GM10266 (cell line): Measurements from ENCODE around the gene C16orf95.

Experiments
- DNase-seq: peaks from one replicate; pipeline ENCODE4 v3.0.0; 2012; ENCODE audit errors: extremely low spot score
- CTCF ChIP-seq: IDR thresholded peaks from 2 replicates; pipeline ENCODE4 v1.5.1; 2012; ENCODE audit warnings: mild to moderate bottlenecking, low read depth; ENCODE audit not compliant: control insufficient read depth, insufficient read depth; ENCODE audit errors: missing control alignments

C16orf95 gene

DNA sequence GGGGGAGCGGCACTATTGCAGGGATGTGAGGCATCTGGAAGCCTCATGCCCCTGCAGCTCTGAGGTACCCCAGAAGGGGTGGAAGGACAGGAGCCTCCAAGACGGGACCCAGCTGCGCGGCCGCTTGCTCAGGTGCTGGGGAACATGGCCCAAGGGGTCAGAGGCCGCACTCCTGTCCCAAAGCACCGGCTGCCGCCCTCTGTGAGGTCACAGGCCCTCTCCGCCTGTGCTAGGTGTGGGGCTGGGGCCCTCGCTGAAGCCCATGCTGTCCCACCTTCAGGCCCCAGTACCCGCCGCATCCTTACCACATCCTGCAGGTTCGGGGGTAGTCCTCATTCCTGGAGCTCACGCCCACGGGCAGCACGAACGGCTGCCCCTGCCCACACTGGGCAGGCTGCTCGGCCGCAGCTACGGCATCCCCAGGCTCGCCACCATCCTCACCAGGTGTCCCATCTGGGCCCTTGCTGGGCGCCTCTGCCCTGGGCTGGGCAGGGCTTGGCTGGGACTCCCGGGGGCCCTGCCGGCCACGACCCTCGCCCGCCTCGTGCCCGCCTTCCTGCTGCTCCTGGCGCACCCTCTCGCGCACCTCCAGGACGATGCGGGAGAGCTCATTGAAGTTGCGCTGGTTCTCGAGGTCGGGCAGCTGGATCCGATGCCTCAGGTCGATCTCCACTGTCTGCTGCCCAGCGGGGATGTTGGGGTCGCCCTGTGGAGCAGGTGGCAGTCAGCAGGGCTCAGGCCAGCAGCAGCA is 16.6 kb upstream of the C16orf95 start:
- DNase-seq, result no peak
- no peak for TF ChIP-seq CTCF

- TF ChIP-seq CTCF, result no peak
- no peak for DNase-seq
These were observed 15.9 kb upstream of the C16orf95 start for GRCh38 chr16:87333101-87333500.

GRCh38 chr16:87332150-87332549 is 15.0 kb upstream of the C16orf95 start:
- DNase-seq, result no peak
- TF ChIP-seq CTCF, result no peak

- no peak for DNase-seq
- no peak for TF ChIP-seq CTCF
These were observed 14.1 kb upstream of the C16orf95 start for GRCh38 chr16:87331241-87331801.

- no peak for TF ChIP-seq CTCF
- no peak for DNase-seq
These were observed 13.5 kb upstream of the C16orf95 start for GRCh38 chr16:87330646-87331045.

DNA sequence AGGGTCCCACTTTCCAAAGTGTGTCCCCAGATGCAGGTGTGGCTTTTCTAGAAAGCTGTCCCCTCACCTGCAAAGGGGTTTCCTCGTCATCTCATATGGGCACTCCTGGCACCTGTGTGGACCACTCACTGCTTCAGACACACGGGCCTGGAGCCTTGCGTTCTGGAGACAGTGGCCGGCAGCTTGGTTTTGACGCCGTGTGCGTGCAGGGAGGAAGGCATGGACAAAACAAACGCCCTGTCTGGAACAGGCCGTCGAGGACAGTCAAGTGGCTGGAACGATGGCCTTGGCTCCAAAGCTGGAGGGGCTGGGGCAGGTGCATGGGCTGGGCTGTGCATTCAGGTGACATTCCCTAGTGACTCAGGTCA is 13.0 kb upstream of the C16orf95 start:
- no peak for DNase-seq
- no peak for TF ChIP-seq CTCF
